ENCODE results near the gene CST9L. TPM values are rescaled to one million over a fixed set of nuclear protein-coding genes. Genes with fewer than 3 reads are reported as not detected.

Gene CST9L
- not detected for total RNA-seq

GRCh38 chr20:23568320-23568970 lies at the start of gene CST9L:
CST9L (minus strand) TSS chr20:23568484; CDS start chr20:23568450, 34 bp downstream.
- no peak for DNase-seq
- CTCF ChIA-PET = no interaction called here
- no peak within 1 kb of the TSS for H3K27ac Mint-ChIP-seq
- H3K4me3 Mint-ChIP-seq = no peak within 1 kb of the TSS
- H3K4me1 Mint-ChIP-seq = no peaks in the 10 kb centered on the region
- H3K36me3 Mint-ChIP-seq (ENCODE audit: low read depth) = no peaks in the 10 kb centered on the region
- POLR2A ChIA-PET = no interaction called here
- no peaks in the 10 kb centered on the region for H3K9me3 Mint-ChIP-seq
- H3K27me3 Mint-ChIP-seq = peaks cover 6% of the 10 kb centered on the region

- no peak overlapping the region for H3K27ac Mint-ChIP-seq
- peaks cover 21% of the 10 kb centered on the region for H3K27me3 Mint-ChIP-seq
- CTCF ChIA-PET = no interaction called here
- no peak overlapping the region for H3K4me3 Mint-ChIP-seq
- H3K36me3 Mint-ChIP-seq (ENCODE audit: low read depth) = no peaks in the 10 kb centered on the region
- DNase-seq = no peak
- no peaks in the 10 kb centered on the region for H3K9me3 Mint-ChIP-seq
- no peaks in the 10 kb centered on the region for H3K4me1 Mint-ChIP-seq
- POLR2A ChIA-PET = no interaction called here
Measured at GRCh38 chr20:23614163-23614562, 45.9 kb upstream of the CST9L start.

GRCh38 chr20:23613676-23614075 lies 45.4 kb upstream of the CST9L start:
- Mint-ChIP-seq H3K4me1 (no peaks in the 10 kb centered on the region), H3K27ac (no peak overlapping the region), H3K4me3 (no peak overlapping the region), H3K36me3 (ENCODE audit: low read depth) (no peaks in the 10 kb centered on the region), H3K9me3 (no peaks in the 10 kb centered on the region), H3K27me3 (peaks cover 20% of the 10 kb centered on the region)
- no peak for DNase-seq
- POLR2A ChIA-PET = no interaction called here
- CTCF ChIA-PET = no interaction called here

GRCh38 chr20:23612396-23612795 lies 44.1 kb upstream of the CST9L start:
- Mint-ChIP-seq H3K27ac (no peak overlapping the region), H3K4me3 (no peak overlapping the region), H3K36me3 (ENCODE audit: low read depth) (no peaks in the 10 kb centered on the region), H3K27me3 (peaks cover 12% of the 10 kb centered on the region), H3K4me1 (no peaks in the 10 kb centered on the region), H3K9me3 (no peaks in the 10 kb centered on the region)
- POLR2A ChIA-PET = no interaction called here
- DNase-seq = no peak
- CTCF ChIA-PET = no interaction called here

- H3K27me3 Mint-ChIP-seq = peaks cover 4% of the 10 kb centered on the region
- no peaks in the 10 kb centered on the region for H3K9me3 Mint-ChIP-seq
- no peak for DNase-seq
- H3K27ac Mint-ChIP-seq = no peak overlapping the region
- CTCF ChIA-PET = interaction anchor here (0.9 to 1.1 kb wide), 2 partner anchors 166 to 918 kb away, joined by 3 read pairs; no protein-coding TSS in a partner anchor
- H3K4me3 Mint-ChIP-seq = no peak overlapping the region
- POLR2A ChIA-PET = no interaction called here
- no peaks in the 10 kb centered on the region for H3K36me3 Mint-ChIP-seq (ENCODE audit: low read depth)
- H3K4me1 Mint-ChIP-seq = peaks cover 4% of the 10 kb centered on the region
Measured at GRCh38 chr20:23609486-23610109, 41.3 kb upstream of the CST9L start.

GRCh38 chr20:23608251-23608846 lies 40.1 kb upstream of the CST9L start:
- Mint-ChIP-seq H3K4me3 (no peak overlapping the region), H3K36me3 (ENCODE audit: low read depth) (no peaks in the 10 kb centered on the region), H3K9me3 (no peaks in the 10 kb centered on the region), H3K4me1 (peaks cover 4% of the 10 kb centered on the region), H3K27ac (no peak overlapping the region), H3K27me3 (peaks cover 4% of the 10 kb centered on the region)
- ChIA-PET POLR2A (no interaction called here), CTCF (interaction anchor here (0.9 to 1.8 kb wide), 2 partner anchors 165 to 258 kb away, joined by 3 to 8 read pairs; partner anchors contain the start of gene NXT1)
- no peak for DNase-seq

GRCh38 chr20:23607497-23608245 lies 39.4 kb upstream of the CST9L start:
- no peaks in the 10 kb centered on the region for H3K9me3 Mint-ChIP-seq
- DNase-seq = no peak
- H3K27ac Mint-ChIP-seq = no peak overlapping the region
- H3K4me1 Mint-ChIP-seq = peaks cover 4% of the 10 kb centered on the region
- no peak overlapping the region for H3K4me3 Mint-ChIP-seq
- peaks cover 4% of the 10 kb centered on the region for H3K27me3 Mint-ChIP-seq
- no peaks in the 10 kb centered on the region for H3K36me3 Mint-ChIP-seq (ENCODE audit: low read depth)
- ChIA-PET POLR2A (interaction anchor here (1.5 kb wide), 1 partner anchor 258 kb away, joined by 4 read pairs; no protein-coding TSS in a partner anchor), CTCF (interaction anchor here (0.7 to 2.2 kb wide), 7 partner anchors 160 to 257 kb away, joined by 3 to 11 read pairs (median 4); partner anchors contain the start of genes NAPB and NXT1)

GRCh38 chr20:23606652-23607049 lies 38.4 kb upstream of the CST9L start:
- Mint-ChIP-seq H3K9me3 (no peaks in the 10 kb centered on the region), H3K27ac (no peak overlapping the region), H3K36me3 (ENCODE audit: low read depth) (no peaks in the 10 kb centered on the region), H3K4me3 (no peak overlapping the region), H3K27me3 (no peaks in the 10 kb centered on the region), H3K4me1 (peaks cover 4% of the 10 kb centered on the region)
- ChIA-PET POLR2A (interaction anchor here (1.5 kb wide), 1 partner anchor 257 kb away, joined by 4 read pairs; no protein-coding TSS in a partner anchor), CTCF (interaction anchor here (0.7 to 2.2 kb wide), 8 partner anchors 159 to 256 kb away, joined by 3 to 11 read pairs (median 4); partner anchors contain the start of genes NAPB and NXT1)
- peak; percentile 67 for DNase-seq

GRCh38 chr20:23605867-23606651 lies 37.8 kb upstream of the CST9L start, which contains the start of gene CST9:
CST9 (minus strand) TSS chr20:23605917; CDS start chr20:23605864, 53 bp downstream.
- Mint-ChIP-seq H3K9me3 (no peaks in the 10 kb centered on the region), H3K4me1 (peaks cover 4% of the 10 kb centered on the region), H3K27ac (no peak within 1 kb of the TSS), H3K27me3 (no peaks in the 10 kb centered on the region), H3K4me3 (no peak within 1 kb of the TSS), H3K36me3 (ENCODE audit: low read depth) (no peaks in the 10 kb centered on the region)
- DNase-seq = no peak
- POLR2A ChIA-PET = interaction anchor here (1.5 kb wide), 1 partner anchor 256 kb away, joined by 4 read pairs; no protein-coding TSS in a partner anchor
- CTCF ChIA-PET = interaction anchor here (0.8 to 2.2 kb wide), 6 partner anchors 159 to 256 kb away, joined by 3 to 11 read pairs (median 6); partner anchors contain the start of gene NXT1

GRCh38 chr20:23604306-23604705 lies 36.0 kb upstream of the CST9L start:
- ChIA-PET CTCF (interaction anchor here (1.5 kb wide), 1 partner anchor 162 kb away, joined by 5 read pairs; no protein-coding TSS in a partner anchor), POLR2A (no interaction called here)
- Mint-ChIP-seq H3K36me3 (ENCODE audit: low read depth) (no peaks in the 10 kb centered on the region), H3K27me3 (peaks cover 2% of the 10 kb centered on the region), H3K4me1 (peaks cover 4% of the 10 kb centered on the region), H3K9me3 (no peaks in the 10 kb centered on the region), H3K4me3 (no peak overlapping the region), H3K27ac (no peak overlapping the region)
- no peak for DNase-seq

- no peaks in the 10 kb centered on the region for H3K36me3 Mint-ChIP-seq (ENCODE audit: low read depth)
- DNase-seq = no peak
- CTCF ChIA-PET = interaction anchor here (0.9 kb wide), 2 partner anchors 17 to 254 kb away, joined by 3 to 6 read pairs; no protein-coding TSS in a partner anchor
- peaks cover 4% of the 10 kb centered on the region for H3K4me1 Mint-ChIP-seq
- no peak overlapping the region for H3K4me3 Mint-ChIP-seq
- POLR2A ChIA-PET = no interaction called here
- H3K27me3 Mint-ChIP-seq = peaks cover 2% of the 10 kb centered on the region
- H3K27ac Mint-ChIP-seq = no peak overlapping the region
- no peaks in the 10 kb centered on the region for H3K9me3 Mint-ChIP-seq
Measured at GRCh38 chr20:23603321-23603720, 35.0 kb upstream of the CST9L start.

- POLR2A ChIA-PET = no interaction called here
- Mint-ChIP-seq H3K27me3 (peaks cover 2% of the 10 kb centered on the region), H3K27ac (no peak overlapping the region), H3K36me3 (ENCODE audit: low read depth) (no peaks in the 10 kb centered on the region), H3K4me1 (peaks cover 4% of the 10 kb centered on the region), H3K4me3 (no peak overlapping the region), H3K9me3 (no peaks in the 10 kb centered on the region)
- CTCF ChIA-PET = interaction anchor here (0.9 kb wide), 1 partner anchor 18 kb away, joined by 3 read pairs; no protein-coding TSS in a partner anchor
- DNase-seq = no peak
Measured at GRCh38 chr20:23602699-23603098, 34.4 kb upstream of the CST9L start.
